ENCODE results near the gene AR. TPM values are rescaled to one million over a fixed set of nuclear protein-coding genes. Genes with fewer than 3 reads are reported as not detected.

AR gene
- total RNA-seq, 2 experiments from 2014 or later = not detected

- ChIA-PET CTCF (no interaction called here), POLR2A (no interaction called here)
- no peak for ATAC-seq (ENCODE audit: poor library complexity)
- intact Hi-C loops (cut with DNase I, micrococcal nuclease) = no loop called here
- Histone ChIP-seq H3K27ac (ENCODE audit: low read depth in 1 of 2, low read length in 2 of 2) (no peak overlapping the region), H3K4me1 (ENCODE audit: insufficient read depth, low read length) (no peaks in the 10 kb centered on the region), H3K36me3 (ENCODE audit: insufficient read depth, low read length) (no peaks in the 10 kb centered on the region), H3K27me3 (ENCODE audit: control insufficient read depth in 1 of 2, insufficient read depth in 2 of 2, low read length in 2 of 2) (no peaks in the 10 kb centered on the region), H3K9me3 (ENCODE audit: control insufficient read depth in 1 of 2, insufficient read depth in 1 of 2, low read length in 2 of 2) (no peaks in the 10 kb centered on the region), H3K4me3 (ENCODE audit: low read length) (no peak overlapping the region)
- no peaks in the 10 kb centered on the region for H3K9me3 Mint-ChIP-seq
- DNase-seq = no peak
- H3K27ac Mint-ChIP-seq = no peak overlapping the region
- TF ChIP-seq CTCF (IDR thresholded peaks at IDR 0.05) = no peak
- H3K4me1 Mint-ChIP-seq (ENCODE audit: low read depth) = no peaks in the 10 kb centered on the region
- no peaks in the 10 kb centered on the region for H3K27me3 Mint-ChIP-seq
- no peak overlapping the region for H3K4me3 Mint-ChIP-seq
- H3K36me3 Mint-ChIP-seq (ENCODE audit: low read depth) = no peaks in the 10 kb centered on the region
Measured at GRCh38 chrX:67585401-67585800, 41.6 kb downstream of the AR start.

DNA sequence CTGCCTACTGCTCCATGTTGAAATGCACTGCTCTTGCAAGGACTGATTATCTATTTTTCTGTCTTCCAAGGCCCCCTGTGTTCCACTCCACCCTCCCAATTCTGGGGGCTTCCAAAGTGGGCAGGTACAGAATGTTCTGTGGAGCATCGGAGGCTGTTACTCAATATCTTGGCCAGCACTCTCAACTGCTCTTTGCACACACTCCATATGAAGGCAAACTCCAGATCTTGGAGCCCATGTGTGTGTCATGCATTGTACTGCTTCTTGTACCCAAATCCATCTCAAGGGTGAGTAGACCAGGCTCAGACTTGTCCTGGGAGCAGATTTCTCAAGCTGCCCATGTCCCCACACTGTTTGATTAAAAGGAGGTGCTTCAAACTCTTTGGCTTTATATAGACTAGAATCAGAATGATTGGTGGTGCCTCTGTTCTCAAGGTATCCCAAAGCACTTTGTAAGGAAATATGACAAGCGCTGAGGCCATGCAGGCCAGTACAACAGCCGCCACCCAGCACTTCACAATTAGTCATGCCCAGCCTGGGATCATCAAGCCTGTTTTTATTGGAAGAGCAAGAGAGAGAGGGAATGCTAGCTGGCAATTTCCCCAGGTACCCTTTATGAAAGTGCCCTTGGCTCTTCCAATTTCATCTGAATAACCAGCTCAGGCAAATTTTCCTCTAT lies 44.3 kb downstream of the AR start:
- Mint-ChIP-seq H3K27me3 (no peaks in the 10 kb centered on the region), H3K9me3 (no peaks in the 10 kb centered on the region), H3K4me1 (ENCODE audit: low read depth) (no peaks in the 10 kb centered on the region), H3K27ac (no peak overlapping the region), H3K36me3 (ENCODE audit: low read depth) (no peaks in the 10 kb centered on the region), H3K4me3 (no peak overlapping the region)
- ChIA-PET CTCF (no interaction called here), POLR2A (no interaction called here)
- intact Hi-C loops (cut with DNase I, micrococcal nuclease) = no loop called here
- DNase-seq = no peak
- H3K36me3 ChIP-seq (ENCODE audit: insufficient read depth, low read length) = no peaks in the 10 kb centered on the region
- no peaks in the 10 kb centered on the region for H3K4me1 ChIP-seq (ENCODE audit: insufficient read depth, low read length)
- ATAC-seq (ENCODE audit: poor library complexity) = no peak
- no peak overlapping the region for H3K4me3 ChIP-seq (ENCODE audit: low read length)
- H3K27ac ChIP-seq (ENCODE audit: low read depth in 1 of 2, low read length in 2 of 2) = no peak overlapping the region
- no peaks in the 10 kb centered on the region for H3K27me3 ChIP-seq (ENCODE audit: control insufficient read depth in 1 of 2, insufficient read depth in 2 of 2, low read length in 2 of 2)
- no peaks in the 10 kb centered on the region for H3K9me3 ChIP-seq (ENCODE audit: control insufficient read depth in 1 of 2, insufficient read depth in 1 of 2, low read length in 2 of 2)
- no peak for TF ChIP-seq CTCF (IDR thresholded peaks at IDR 0.05)

GRCh38 chrX:67596839-67597790 lies 53.3 kb downstream of the AR start:
- no peaks in the 10 kb centered on the region for H3K4me1 Mint-ChIP-seq (ENCODE audit: low read depth)
- no peaks in the 10 kb centered on the region for H3K36me3 Mint-ChIP-seq (ENCODE audit: low read depth)
- Histone ChIP-seq H3K9me3 (ENCODE audit: control insufficient read depth in 1 of 2, insufficient read depth in 1 of 2, low read length in 2 of 2) (no peaks in the 10 kb centered on the region), H3K27me3 (ENCODE audit: control insufficient read depth in 1 of 2, insufficient read depth in 2 of 2, low read length in 2 of 2) (no peaks in the 10 kb centered on the region), H3K36me3 (ENCODE audit: insufficient read depth, low read length) (no peaks in the 10 kb centered on the region), H3K4me3 (ENCODE audit: low read length) (no peak overlapping the region), H3K4me1 (ENCODE audit: insufficient read depth, low read length) (no peaks in the 10 kb centered on the region), H3K27ac (ENCODE audit: low read depth in 1 of 2, low read length in 2 of 2) (no peak overlapping the region)
- no peak for DNase-seq
- no peak overlapping the region for H3K27ac Mint-ChIP-seq
- CTCF ChIA-PET = no interaction called here
- H3K27me3 Mint-ChIP-seq = no peaks in the 10 kb centered on the region
- intact Hi-C loops (cut with DNase I, micrococcal nuclease) = no loop called here
- no peak for TF ChIP-seq CTCF (IDR thresholded peaks at IDR 0.05)
- POLR2A ChIA-PET = no interaction called here
- no peak overlapping the region for H3K4me3 Mint-ChIP-seq
- ATAC-seq (ENCODE audit: poor library complexity) = no peak
- H3K9me3 Mint-ChIP-seq = no peaks in the 10 kb centered on the region

All from CD4-positive, alpha-beta T cell (primary cell).